ENCODE data around the gene CSNK1A1L.

GRCh38 chr13:37109051-37109678 lies 3.7 kb upstream of the CSNK1A1L start:
- TF ChIP-seq BHLHE40 (IDR thresholded peaks at IDR 0.05; ENCODE audit: borderline replicate concordance) (no peak), SUZ12 (IDR thresholded peaks at IDR 0.05) (no peak), FOXM1 (IDR thresholded peaks at IDR 0.05; ENCODE audit: borderline replicate concordance) (no peak), TARDBP (IDR thresholded peaks at IDR 0.05) (no peak), ZNF384 (IDR thresholded peaks at IDR 0.05) (no peak), FOXA1 (IDR thresholded peaks at IDR 0.05) (no peak), ELF4 (IDR thresholded peaks at IDR 0.05) (no peak), ARNT (IDR thresholded peaks at IDR 0.05) (no peak)

All from HEK293T (cell line).